Measurements from ENCODE around the gene NDUFS7.

The NDUFS7 gene

GRCh38 chr19:1412323-1412923 lies 28.7 kb downstream of the NDUFS7 start:
- no peak overlapping the region for H3K4me3 ChIP-seq (IDR thresholded peaks at IDR 0.05; ENCODE audit: insufficient read depth, low read depth, low read length)
- no peak overlapping the region for H3K4me2 ChIP-seq
- no peaks in the 10 kb centered on the region for H3K36me3 ChIP-seq (ENCODE audit: insufficient read depth)
- no peaks in the 10 kb centered on the region for H3K27me3 ChIP-seq (ENCODE audit: insufficient read depth, low read depth)
- peaks cover 29% of the 10 kb centered on the region for H3K4me1 ChIP-seq (ENCODE audit: low read depth, poor library complexity, severe bottlenecking)
- peaks cover 96% of the 10 kb centered on the region for H3K79me2 ChIP-seq (ENCODE audit: insufficient read depth, low read depth)
- no peak overlapping the region for H2AFZ ChIP-seq (ENCODE audit: low read depth)
- peaks cover 56% of the 10 kb centered on the region for H4K20me1 ChIP-seq (ENCODE audit: insufficient read depth)
- TF ChIP-seq CTCF (conservative IDR thresholded peaks at IDR 0.05; ENCODE audit: low read depth, low read length) = no peak
- H3K27ac ChIP-seq = no peak overlapping the region
- no peak overlapping the region for H3K9ac ChIP-seq

- Histone ChIP-seq H3K9ac (no peak overlapping the region), H3K36me3 (ENCODE audit: insufficient read depth) (no peaks in the 10 kb centered on the region), H3K4me2 (no peak overlapping the region)
Observed at GRCh38 chr19:1412995-1413800, 29.5 kb downstream of the NDUFS7 start.

GRCh38 chr19:1416014-1416841 lies 32.5 kb downstream of the NDUFS7 start:
- no peak overlapping the region for H3K4me2 ChIP-seq
- H3K27ac ChIP-seq = no peak overlapping the region
- peaks cover 89% of the 10 kb centered on the region for H3K79me2 ChIP-seq (ENCODE audit: insufficient read depth, low read depth)
- peaks cover 8% of the 10 kb centered on the region for H3K4me1 ChIP-seq (ENCODE audit: low read depth, poor library complexity, severe bottlenecking)
- H3K4me3 ChIP-seq (IDR thresholded peaks at IDR 0.05; ENCODE audit: insufficient read depth, low read depth, low read length) = no peak overlapping the region
- no peak overlapping the region for H2AFZ ChIP-seq (ENCODE audit: low read depth)
- H3K9ac ChIP-seq = no peak overlapping the region
- H3K36me3 ChIP-seq (ENCODE audit: insufficient read depth) = no peaks in the 10 kb centered on the region; the same call in 1 of the 2 replicates
- H4K20me1 ChIP-seq (ENCODE audit: insufficient read depth) = peaks cover 34% of the 10 kb centered on the region
- no peak for TF ChIP-seq CTCF (conservative IDR thresholded peaks at IDR 0.05; ENCODE audit: low read depth, low read length)
- no peaks in the 10 kb centered on the region for H3K27me3 ChIP-seq (ENCODE audit: insufficient read depth, low read depth)

More at GRCh38 chr19:1412995-1413800, 29.5 kb downstream of the NDUFS7 start:
- Histone ChIP-seq H3K79me2 (ENCODE audit: insufficient read depth, low read depth) (peaks cover 100% of the 10 kb centered on the region), H3K4me3 (IDR thresholded peaks at IDR 0.05; ENCODE audit: insufficient read depth, low read depth, low read length) (no peak overlapping the region), H2AFZ (ENCODE audit: low read depth) (no peak overlapping the region), H3K27me3 (ENCODE audit: insufficient read depth, low read depth) (no peaks in the 10 kb centered on the region), H4K20me1 (ENCODE audit: insufficient read depth) (peaks cover 61% of the 10 kb centered on the region), H3K4me1 (ENCODE audit: low read depth, poor library complexity, severe bottlenecking) (peaks cover 29% of the 10 kb centered on the region), H3K27ac (no peak overlapping the region)
- no peak for TF ChIP-seq CTCF (conservative IDR thresholded peaks at IDR 0.05; ENCODE audit: low read depth, low read length)

GRCh38 chr19:1417145-1417544 lies 33.4 kb downstream of the NDUFS7 start:
- no peak for TF ChIP-seq CTCF (conservative IDR thresholded peaks at IDR 0.05; ENCODE audit: low read depth, low read length)
- H3K27me3 ChIP-seq (ENCODE audit: insufficient read depth, low read depth) = no peaks in the 10 kb centered on the region
- H3K4me1 ChIP-seq (ENCODE audit: low read depth, poor library complexity, severe bottlenecking) = peaks cover 6% of the 10 kb centered on the region
- peaks cover 82% of the 10 kb centered on the region for H3K79me2 ChIP-seq (ENCODE audit: insufficient read depth, low read depth)
- no peak overlapping the region for H3K27ac ChIP-seq
- H3K4me3 ChIP-seq (IDR thresholded peaks at IDR 0.05; ENCODE audit: insufficient read depth, low read depth, low read length) = no peak overlapping the region
- H2AFZ ChIP-seq (ENCODE audit: low read depth) = no peak overlapping the region
- peaks cover 28% of the 10 kb centered on the region for H4K20me1 ChIP-seq (ENCODE audit: insufficient read depth)
- no peak overlapping the region for H3K9ac ChIP-seq
- no peaks in the 10 kb centered on the region; the same call in 1 of the 2 replicates for H3K36me3 ChIP-seq (ENCODE audit: insufficient read depth)
- no peak overlapping the region for H3K4me2 ChIP-seq
